ENCODE data around the gene CFAP161.
"Not testable (repeated sequence)": the region's sequence is repeated elsewhere in the genome, so short reads cannot be mapped to it uniquely, and the experiment has no call there.

Gene CFAP161

DNA sequence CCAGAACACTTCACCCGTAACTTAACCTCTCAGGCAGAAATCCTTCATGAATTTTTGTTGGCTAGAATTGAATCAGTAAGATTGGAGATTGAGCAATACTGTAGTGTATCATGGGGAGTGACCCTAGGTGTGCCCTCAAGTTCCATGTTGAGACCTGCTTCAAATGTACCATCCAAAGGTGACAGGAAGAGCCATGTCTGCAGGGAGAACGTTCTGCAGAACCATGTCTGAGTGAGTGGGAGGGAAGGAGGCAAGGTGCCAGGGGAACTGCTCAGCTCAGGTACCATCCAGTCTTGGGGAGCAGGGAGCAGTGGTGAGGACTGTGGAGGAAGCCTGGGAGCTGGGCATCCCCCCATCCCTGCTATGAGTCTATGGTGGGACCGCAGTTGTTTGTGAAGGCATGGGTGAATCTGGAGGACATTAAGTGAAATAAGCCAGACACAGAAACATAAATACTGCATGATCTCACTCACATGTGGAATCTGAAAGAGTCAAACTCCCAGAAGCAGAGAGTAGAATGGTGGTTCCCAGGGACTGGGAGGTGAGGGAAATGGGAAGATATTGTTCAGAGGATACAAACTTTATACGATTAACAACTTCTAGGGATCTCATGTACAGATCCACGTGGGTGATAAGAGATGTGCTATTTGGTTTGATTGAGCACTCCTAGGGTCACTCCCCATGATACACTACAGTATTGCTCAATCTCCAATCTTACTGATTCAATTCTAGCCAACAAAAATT lies 23.3 kb downstream of the CFAP161 start:
- H3K27me3 ChIP-seq (ENCODE audit: insufficient read depth, low read length), result 0 out of 2 replicates have a peak, but pooled peaks cover 4% of the 10 kb centered on the region
- no peak overlapping the region for H3K27ac ChIP-seq (ENCODE audit: low read depth, low read length, poor library complexity, severe bottlenecking)
- no peaks in the 10 kb centered on the region for H3K79me2 ChIP-seq (ENCODE audit: insufficient read depth, low read length)
- H3K4me3 ChIP-seq (ENCODE audit: low read depth, low read length, poor library complexity, severe bottlenecking), result no peak overlapping the region
- TF ChIP-seq EZH2 (IDR thresholded peaks at IDR 0.05; ENCODE audit: borderline replicate concordance, low read length), result no peak
- TF ChIP-seq, protein P1, sequence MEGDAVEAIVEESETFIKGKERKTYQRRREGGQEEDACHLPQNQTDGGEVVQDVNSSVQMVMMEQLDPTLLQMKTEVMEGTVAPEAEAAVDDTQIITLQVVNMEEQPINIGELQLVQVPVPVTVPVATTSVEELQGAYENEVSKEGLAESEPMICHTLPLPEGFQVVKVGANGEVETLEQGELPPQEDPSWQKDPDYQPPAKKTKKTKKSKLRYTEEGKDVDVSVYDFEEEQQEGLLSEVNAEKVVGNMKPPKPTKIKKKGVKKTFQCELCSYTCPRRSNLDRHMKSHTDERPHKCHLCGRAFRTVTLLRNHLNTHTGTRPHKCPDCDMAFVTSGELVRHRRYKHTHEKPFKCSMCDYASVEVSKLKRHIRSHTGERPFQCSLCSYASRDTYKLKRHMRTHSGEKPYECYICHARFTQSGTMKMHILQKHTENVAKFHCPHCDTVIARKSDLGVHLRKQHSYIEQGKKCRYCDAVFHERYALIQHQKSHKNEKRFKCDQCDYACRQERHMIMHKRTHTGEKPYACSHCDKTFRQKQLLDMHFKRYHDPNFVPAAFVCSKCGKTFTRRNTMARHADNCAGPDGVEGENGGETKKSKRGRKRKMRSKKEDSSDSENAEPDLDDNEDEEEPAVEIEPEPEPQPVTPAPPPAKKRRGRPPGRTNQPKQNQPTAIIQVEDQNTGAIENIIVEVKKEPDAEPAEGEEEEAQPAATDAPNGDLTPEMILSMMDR (IDR thresholded peaks at IDR 0.05; ENCODE audit: low read length), result no peak
- no peaks in the 10 kb centered on the region for H3K4me1 ChIP-seq (ENCODE audit: insufficient read depth, low read length, severe bottlenecking)
- no peak overlapping the region for H2AFZ ChIP-seq (ENCODE audit: low read length)
- no peaks in the 10 kb centered on the region for H3K36me3 ChIP-seq (ENCODE audit: insufficient read depth, low read length)
- no peaks in the 10 kb centered on the region for H4K20me1 ChIP-seq (ENCODE audit: insufficient read depth, low read length)
- H3K4me2 ChIP-seq (ENCODE audit: low read length), result no peak overlapping the region
- no peaks in the 10 kb centered on the region for H3K9me2 ChIP-seq (ENCODE audit: low read depth, low read length)
- H3F3A ChIP-seq (ENCODE audit: insufficient read depth, low read length), result no peaks in the 10 kb centered on the region
- H3K9ac ChIP-seq (ENCODE audit: low read length), result no peak overlapping the region
- no peaks in the 10 kb centered on the region for H3K9me3 ChIP-seq (ENCODE audit: low read length)

DNA sequence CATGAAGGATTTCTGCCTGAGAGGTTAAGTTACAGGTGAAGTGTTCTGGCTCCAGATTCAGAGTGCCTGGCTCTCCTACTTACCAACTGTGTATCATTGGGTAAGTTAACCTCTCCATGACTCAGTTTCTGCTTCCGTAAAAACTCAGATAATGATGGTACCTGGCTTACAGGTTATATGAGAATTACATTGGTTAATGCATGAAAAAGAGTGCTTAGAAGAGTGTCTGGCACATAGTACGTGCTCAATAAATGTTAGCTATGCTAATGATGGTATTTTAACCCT lies 23.8 kb downstream of the CFAP161 start:
- Histone ChIP-seq H3F3A (ENCODE audit: insufficient read depth, low read length) (no peaks in the 10 kb centered on the region), H3K79me2 (ENCODE audit: insufficient read depth, low read length) (no peaks in the 10 kb centered on the region), H3K9me2 (ENCODE audit: low read depth, low read length) (no peaks in the 10 kb centered on the region), H3K27me3 (ENCODE audit: insufficient read depth, low read length) (0 out of 2 replicates have a peak, but pooled peaks cover 4% of the 10 kb centered on the region), H2AFZ (ENCODE audit: low read length) (no peak overlapping the region), H3K36me3 (ENCODE audit: insufficient read depth, low read length) (no peaks in the 10 kb centered on the region), H3K4me1 (ENCODE audit: insufficient read depth, low read length, severe bottlenecking) (no peaks in the 10 kb centered on the region), H3K4me3 (ENCODE audit: low read depth, low read length, poor library complexity, severe bottlenecking) (no peak overlapping the region), H3K27ac (ENCODE audit: low read depth, low read length, poor library complexity, severe bottlenecking) (no peak overlapping the region), H3K4me2 (ENCODE audit: low read length) (no peak overlapping the region), H3K9ac (ENCODE audit: low read length) (no peak overlapping the region), H3K9me3 (ENCODE audit: low read length) (no peaks in the 10 kb centered on the region), H4K20me1 (ENCODE audit: insufficient read depth, low read length) (no peaks in the 10 kb centered on the region)
- TF ChIP-seq, protein P1 (IDR thresholded peaks at IDR 0.05; ENCODE audit: low read length), result no peak
- no peak for TF ChIP-seq EZH2 (IDR thresholded peaks at IDR 0.05; ENCODE audit: borderline replicate concordance, low read length)

- not testable (repeated sequence) for H4K20me1 ChIP-seq (ENCODE audit: insufficient read depth, low read length); H3K9me2 ChIP-seq (ENCODE audit: low read depth, low read length); H3K4me3 ChIP-seq (ENCODE audit: low read depth, low read length, poor library complexity, severe bottlenecking); H3K9ac ChIP-seq (ENCODE audit: low read length); H3K4me2 ChIP-seq (ENCODE audit: low read length); H2AFZ ChIP-seq (ENCODE audit: low read length); H3K79me2 ChIP-seq (ENCODE audit: insufficient read depth, low read length); H3K9me3 ChIP-seq (ENCODE audit: low read length); H3K27me3 ChIP-seq (ENCODE audit: insufficient read depth, low read length); H3F3A ChIP-seq (ENCODE audit: insufficient read depth, low read length); H3K27ac ChIP-seq (ENCODE audit: low read depth, low read length, poor library complexity, severe bottlenecking); H3K4me1 ChIP-seq (ENCODE audit: insufficient read depth, low read length, severe bottlenecking); H3K36me3 ChIP-seq (ENCODE audit: insufficient read depth, low read length)
Observed at GRCh38 chr15:81158561-81158960, 24.5 kb downstream of the CFAP161 start.

Data from OCI-LY1 (cell line).